Measurements from ENCODE around the gene FGF2.

DNA sequence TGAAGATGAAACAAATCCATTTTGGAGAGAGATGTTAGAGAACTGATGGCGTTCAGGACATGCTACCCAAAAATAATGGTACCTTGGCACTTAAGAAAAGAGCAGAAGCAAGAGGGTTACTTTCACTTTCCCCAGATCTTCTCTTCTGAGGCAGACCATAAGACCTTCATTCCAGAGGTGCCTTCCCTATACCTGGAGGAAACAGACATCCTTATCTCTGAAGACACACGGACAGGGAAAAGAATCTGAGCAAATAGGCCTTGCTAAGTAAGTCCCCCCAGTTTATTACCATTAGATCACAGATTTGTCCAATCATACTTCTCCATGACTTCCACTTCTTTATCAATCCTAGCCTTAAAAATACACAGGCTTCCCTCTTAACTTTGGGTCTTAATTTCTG, 2.0 kb upstream of the FGF2 start:
- TF ChIP-seq, protein P1, sequence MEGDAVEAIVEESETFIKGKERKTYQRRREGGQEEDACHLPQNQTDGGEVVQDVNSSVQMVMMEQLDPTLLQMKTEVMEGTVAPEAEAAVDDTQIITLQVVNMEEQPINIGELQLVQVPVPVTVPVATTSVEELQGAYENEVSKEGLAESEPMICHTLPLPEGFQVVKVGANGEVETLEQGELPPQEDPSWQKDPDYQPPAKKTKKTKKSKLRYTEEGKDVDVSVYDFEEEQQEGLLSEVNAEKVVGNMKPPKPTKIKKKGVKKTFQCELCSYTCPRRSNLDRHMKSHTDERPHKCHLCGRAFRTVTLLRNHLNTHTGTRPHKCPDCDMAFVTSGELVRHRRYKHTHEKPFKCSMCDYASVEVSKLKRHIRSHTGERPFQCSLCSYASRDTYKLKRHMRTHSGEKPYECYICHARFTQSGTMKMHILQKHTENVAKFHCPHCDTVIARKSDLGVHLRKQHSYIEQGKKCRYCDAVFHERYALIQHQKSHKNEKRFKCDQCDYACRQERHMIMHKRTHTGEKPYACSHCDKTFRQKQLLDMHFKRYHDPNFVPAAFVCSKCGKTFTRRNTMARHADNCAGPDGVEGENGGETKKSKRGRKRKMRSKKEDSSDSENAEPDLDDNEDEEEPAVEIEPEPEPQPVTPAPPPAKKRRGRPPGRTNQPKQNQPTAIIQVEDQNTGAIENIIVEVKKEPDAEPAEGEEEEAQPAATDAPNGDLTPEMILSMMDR (IDR thresholded peaks at IDR 0.05 in 2 of 3, conservative IDR thresholded peaks at IDR 0.05 in 1 of 3; ENCODE audit: borderline replicate concordance in 1 of 3, insufficient read depth in 1 of 3, low read depth in 2 of 3, low read length in 2 of 3): no peak
- TF ChIP-seq POLR2A (IDR thresholded peaks at IDR 0.05; ENCODE audit: borderline replicate concordance, extremely low read depth, insufficient read depth, insufficient read length) (no peak), YY1 (IDR thresholded peaks at IDR 0.05; ENCODE audit: extremely low read depth, insufficient replicate concordance, low read depth, low read length) (no peak), CBX3 (IDR thresholded peaks at IDR 0.05; ENCODE audit: low read depth) (no peak), RAD21 (IDR thresholded peaks at IDR 0.05; ENCODE audit: low read depth) (no peak), EZH2 (IDR thresholded peaks at IDR 0.05) (no peak), ELF1 (IDR thresholded peaks at IDR 0.05; ENCODE audit: borderline replicate concordance, low read depth) (no peak)

All from HCT116 (cell line).